ENCODE data around the gene NEURL3.
"Not testable (repeated sequence)": the region's sequence is repeated elsewhere in the genome, so short reads cannot be mapped to it uniquely, and the experiment has no call there.

NEURL3 gene

DNA sequence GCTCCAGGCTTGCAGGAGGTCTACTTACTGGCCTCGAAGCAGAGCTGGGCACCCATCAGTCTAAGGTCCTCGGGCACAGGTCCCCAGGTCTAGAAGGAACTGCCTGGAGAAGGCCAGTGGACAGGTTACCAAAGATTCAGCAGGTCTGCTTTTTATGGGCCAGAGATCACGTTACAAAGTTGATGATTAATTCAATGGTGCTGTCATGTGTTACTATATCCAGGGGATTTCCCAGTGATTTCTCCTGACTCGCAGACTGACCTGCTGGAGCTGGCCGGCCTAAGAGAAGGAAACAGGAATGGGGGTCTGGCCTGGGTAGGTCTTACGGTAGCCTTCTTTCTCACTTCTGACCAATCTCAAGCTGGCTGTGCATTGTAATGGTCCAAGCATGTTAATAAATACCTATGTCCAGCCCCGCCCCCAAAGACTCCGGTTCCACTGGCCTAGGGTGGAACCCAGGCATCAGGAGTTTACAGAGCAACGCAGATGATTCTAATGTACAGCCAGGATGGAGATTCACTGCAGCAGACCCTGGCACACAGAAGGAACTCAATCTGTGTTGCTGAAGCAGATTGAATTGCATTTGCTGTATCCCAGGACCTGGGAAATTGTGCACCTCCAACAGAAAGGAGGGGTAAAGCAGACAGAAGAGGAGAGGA is at the start of gene NEURL3:
NEURL3 (minus strand) TSS at position 127 of the 659 bp plus-strand sequence; CDS start at position 56, 71 bp downstream.
- no peak for DNase-seq

GRCh38 chr2:96554293-96555145 is 49.4 kb upstream of the NEURL3 start:
- DNase-seq, result peak; percentile 46

DNA sequence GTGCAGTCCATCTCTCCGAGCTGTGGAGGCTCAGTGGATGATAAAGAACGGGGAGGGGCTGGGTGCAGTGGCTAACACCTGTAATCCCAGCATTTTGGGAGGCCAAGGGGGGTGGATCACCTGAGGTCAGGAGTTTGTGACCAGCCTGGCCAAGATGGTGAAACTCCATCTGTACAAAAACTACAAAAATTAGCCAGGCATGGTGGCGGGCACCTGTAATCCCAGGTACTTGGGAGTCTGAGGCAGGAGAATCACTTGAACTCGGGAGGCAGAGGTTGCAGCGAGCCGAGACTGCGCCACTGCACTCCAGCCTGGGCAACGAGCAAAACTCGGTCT is 48.8 kb upstream of the NEURL3 start:
- not testable (repeated sequence) for DNase-seq

DNA sequence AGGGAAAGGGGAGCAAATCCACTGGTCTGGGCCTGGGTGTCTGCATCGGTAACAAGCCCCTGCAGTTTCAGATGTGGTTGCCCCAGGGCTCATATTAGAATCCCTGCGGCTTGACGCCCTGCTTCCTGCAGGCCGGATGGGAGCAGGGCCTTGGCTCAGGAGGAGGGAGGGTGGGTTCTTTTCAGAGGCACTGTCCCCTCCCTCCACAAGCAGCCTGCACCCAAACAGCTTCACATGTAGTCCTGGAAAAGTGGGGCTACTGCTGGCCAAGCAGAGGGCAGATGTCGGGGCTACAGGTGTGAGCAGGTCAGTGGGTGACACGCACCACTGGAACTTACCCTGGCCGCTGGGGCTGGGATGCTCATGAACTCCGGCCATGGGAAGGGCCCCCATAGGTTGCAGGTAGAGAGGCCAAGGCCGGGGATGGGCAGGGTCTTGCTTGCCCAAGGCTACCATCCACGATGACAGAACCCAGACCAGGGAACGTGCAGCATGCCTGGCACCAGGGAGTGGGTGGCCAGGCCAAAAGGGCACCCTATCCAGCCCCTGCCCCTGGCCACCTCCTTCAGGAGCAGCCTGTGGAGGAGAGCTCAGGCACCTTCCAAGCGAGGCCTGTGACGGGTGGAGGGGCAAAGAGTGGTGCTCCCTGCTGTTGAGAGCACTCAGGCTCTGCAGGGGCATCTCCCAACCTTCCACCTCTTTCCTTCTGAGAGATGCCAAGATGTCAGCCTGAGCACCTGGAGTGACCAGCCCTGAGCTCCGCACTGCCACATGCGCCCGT is 48.2 kb upstream of the NEURL3 start:
- DNase-seq, result no peak

- no peak for DNase-seq
Observed at GRCh38 chr2:96552315-96553175, 47.4 kb upstream of the NEURL3 start.

DNA sequence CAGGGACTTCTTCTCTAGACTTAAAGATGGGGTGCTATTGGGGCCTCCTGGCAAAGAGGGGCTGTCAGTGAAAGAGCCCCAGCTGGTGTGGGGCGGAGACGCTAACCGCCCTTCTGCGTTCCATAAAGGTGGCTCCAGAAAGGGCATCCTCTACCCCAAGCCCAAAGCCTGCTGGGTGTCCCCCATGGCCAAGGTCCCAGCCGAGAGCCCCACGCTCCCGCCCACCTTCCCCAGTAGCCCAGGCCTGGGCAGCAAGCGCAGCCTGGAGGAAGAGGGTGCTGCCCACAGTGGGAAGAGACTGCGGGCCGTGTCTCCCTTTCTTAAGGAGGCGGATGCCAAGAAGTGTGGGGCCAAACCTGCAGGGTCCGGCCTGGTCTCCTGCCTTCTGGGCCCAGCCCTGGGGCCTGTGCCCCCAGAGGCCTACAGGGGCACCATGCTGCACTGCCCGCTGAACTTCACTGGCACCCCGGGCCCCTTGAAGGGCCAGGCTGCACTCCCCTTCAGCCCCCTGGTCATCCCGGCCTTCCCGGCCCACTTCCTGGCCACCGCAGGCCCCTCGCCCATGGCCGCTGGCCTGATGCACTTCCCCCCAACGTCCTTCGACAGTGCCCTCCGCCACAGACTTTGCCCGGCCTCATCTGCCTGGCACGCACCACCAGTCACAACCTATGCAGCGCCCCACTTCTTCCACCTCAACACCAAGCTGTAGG is 46.6 kb upstream of the NEURL3 start:
- no peak for DNase-seq

GRCh38 chr2:96550787-96551604 is 45.8 kb upstream of the NEURL3 start:
- DNase-seq, result no peak

- no peak for DNase-seq
Observed at GRCh38 chr2:96549967-96550786, 45.0 kb upstream of the NEURL3 start.

DNA sequence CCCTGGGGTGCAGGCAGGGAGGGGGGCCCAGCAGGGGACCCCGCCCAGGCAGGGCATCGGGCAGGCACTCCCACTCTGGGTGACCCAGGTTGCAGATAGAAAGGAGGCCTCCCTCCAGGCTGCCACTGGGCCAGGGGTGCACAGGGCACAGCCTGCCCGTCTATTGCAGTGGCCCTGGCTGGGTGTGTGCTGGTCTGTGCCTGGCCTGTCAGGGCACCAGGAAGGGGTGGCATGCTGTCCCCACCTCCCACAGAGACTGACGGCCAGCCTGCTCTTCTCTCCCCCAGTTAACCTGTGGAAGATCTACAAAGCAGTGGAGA is 44.3 kb upstream of the NEURL3 start:
- DNase-seq, result no peak

GRCh38 chr2:96548558-96549465 is 43.7 kb upstream of the NEURL3 start:
- no peak for DNase-seq

DNA sequence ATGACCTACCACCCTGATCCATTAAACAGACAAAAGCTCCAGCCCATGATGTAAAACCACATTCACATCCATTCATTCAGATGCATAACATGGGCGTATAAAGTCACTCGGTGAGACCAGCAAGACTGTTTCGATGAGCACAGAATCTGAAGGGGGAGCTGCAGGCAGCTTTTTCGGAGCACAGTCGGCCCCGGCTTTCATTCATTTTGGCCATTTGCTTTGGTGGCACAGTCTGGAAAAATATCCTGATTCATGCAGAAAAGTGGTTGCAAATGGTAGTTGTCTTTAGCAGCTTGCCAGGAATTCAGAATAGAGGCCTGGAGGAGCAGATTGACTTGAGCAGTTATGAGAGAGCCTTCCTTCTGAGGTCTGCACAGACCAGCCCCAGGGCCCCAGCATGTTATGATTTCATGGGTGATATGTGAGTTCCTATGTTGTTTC is 42.6 kb upstream of the NEURL3 start:
- no peak for DNase-seq

- no peak for DNase-seq
Observed at GRCh38 chr2:96547203-96547641, 42.1 kb upstream of the NEURL3 start.

- no peak for DNase-seq
Observed at GRCh38 chr2:96546797-96547196, 41.6 kb upstream of the NEURL3 start.

- no peak for DNase-seq
Observed at GRCh38 chr2:96546321-96546720, 41.2 kb upstream of the NEURL3 start.

GRCh38 chr2:96542357-96542977 is 37.3 kb upstream of the NEURL3 start:
- DNase-seq, result no peak

DNA sequence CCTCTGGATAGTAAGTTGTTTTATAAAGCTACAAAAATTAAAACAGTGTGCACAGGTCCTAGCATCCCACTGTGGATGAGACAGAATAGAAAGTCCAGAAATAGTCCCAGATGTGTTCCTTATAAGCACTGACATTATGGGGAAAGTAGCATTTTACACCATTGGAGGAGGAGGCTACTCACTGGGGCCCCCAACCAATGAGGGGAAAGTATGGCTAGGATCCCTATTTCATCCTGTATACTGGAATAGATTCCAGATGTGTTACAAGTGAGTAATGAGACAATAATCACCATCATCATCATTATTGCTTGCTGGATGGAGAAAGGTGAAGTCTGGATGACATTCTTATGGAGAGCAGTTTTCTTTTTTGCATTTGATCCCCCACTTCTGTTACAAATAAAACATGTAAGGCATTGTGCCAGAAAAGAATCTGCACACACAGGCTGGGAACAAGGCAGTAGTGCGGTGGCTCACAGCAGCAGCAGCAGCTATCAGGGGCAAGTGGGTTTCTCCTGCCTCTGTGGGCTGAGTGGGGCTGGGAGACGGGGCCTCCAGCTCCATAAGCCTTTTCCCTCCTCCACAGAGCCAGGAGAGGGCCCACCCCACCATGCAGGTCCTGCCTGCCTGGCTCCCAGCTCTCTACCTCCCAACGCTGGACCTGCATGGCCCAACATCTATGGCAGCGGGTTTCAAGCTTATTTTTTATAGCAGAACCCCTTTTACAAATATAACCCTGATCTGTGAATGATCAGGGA is 36.4 kb upstream of the NEURL3 start:
- DNase-seq, result no peak

GRCh38 chr2:96540136-96540535 is 35.0 kb upstream of the NEURL3 start:
- no peak for DNase-seq

Data from stimulated activated naive CD4-positive, alpha-beta T cell treated with Interleukin-2 at 50 U/mL for 16 hours (primary cell).